GM12865 (cell line): ENCODE measurements around the gene DCTN2.

ENCODE experiments used
- DNase-seq: peaks from one replicate; pipeline ENCODE4 v3.0.0; 2010; ENCODE audit warnings: low read depth
- H3K4me3 ChIP-seq: 2 replicates; pipeline ENCODE4 v1.5.1; 2011; ENCODE audit warnings: mild to moderate bottlenecking, low read depth, low read length, control low read depth
- CTCF ChIP-seq: IDR thresholded peaks from 2 replicates; pipeline ENCODE4 v1.5.1; 2011; ENCODE audit warnings: low read length, control low read depth, low read depth, inconsistent platforms; ENCODE audit not compliant: insufficient read depth; ENCODE audit errors: missing control alignments

The DCTN2 gene

GRCh38 chr12:57533108-57533507, 13.9 kb downstream of the DCTN2 start:
- no peak for DNase-seq
- TF ChIP-seq CTCF = no peak
- no peak overlapping the region for H3K4me3 ChIP-seq

GRCh38 chr12:57531836-57532235, 15.2 kb downstream of the DCTN2 start:
- DNase-seq = no peak
- TF ChIP-seq CTCF = no peak
- H3K4me3 ChIP-seq = no peak overlapping the region

- no peak for DNase-seq
Measured at GRCh38 chr12:57530396-57531142, 16.4 kb downstream of the DCTN2 start.

GRCh38 chr12:57529831-57530230, 17.2 kb downstream of the DCTN2 start:
- TF ChIP-seq CTCF = no peak
- DNase-seq = no peak
- H3K4me3 ChIP-seq = no peak overlapping the region

More at GRCh38 chr12:57530396-57531142, 16.4 kb downstream of the DCTN2 start:
- no peak overlapping the region for H3K4me3 ChIP-seq
- no peak for TF ChIP-seq CTCF

GRCh38 chr12:57528831-57529555, 18.0 kb downstream of the DCTN2 start:
- no peak for TF ChIP-seq CTCF
- H3K4me3 ChIP-seq = no peak overlapping the region
- no peak for DNase-seq

- no peak for DNase-seq
- no peak overlapping the region for H3K4me3 ChIP-seq
- no peak for TF ChIP-seq CTCF
Measured at GRCh38 chr12:57528176-57528575, 18.8 kb downstream of the DCTN2 start.
